ENCODE results near the gene IGHMBP2. TPM values are rescaled to one million over a fixed set of nuclear protein-coding genes. Genes with fewer than 3 reads are reported as not detected.

Gene IGHMBP2
- total RNA-seq, 1 donor from 2014 or later, result 13.2 TPM

DNA sequence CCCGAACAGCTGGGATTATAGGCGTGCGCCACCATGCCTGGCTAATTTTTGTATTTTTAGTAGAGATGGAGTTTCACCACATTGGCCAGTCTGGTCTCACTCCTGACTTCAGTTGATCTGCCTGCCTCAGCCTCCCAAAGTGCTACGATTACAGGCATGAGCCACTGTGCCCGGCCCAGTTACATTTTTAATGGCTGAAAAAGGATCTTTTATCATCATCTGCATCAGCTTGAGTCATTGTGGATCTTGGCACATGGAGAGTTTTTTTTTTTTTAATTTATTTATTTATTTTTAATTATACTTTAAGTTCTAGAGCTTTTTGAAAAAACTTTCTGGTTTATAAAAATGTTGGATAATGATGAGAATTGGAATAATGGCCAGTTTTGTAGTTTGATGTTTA lies 8.6 kb downstream of the IGHMBP2 start:
- H3K27ac ChIP-seq (replicated peaks), result no peak overlapping the region
- no peak overlapping the region for H3K4me3 ChIP-seq
- no peaks in the 10 kb centered on the region for H3K9me3 ChIP-seq (replicated peaks)
- H3K36me3 ChIP-seq, result peaks cover 94% of the 10 kb centered on the region
- intact Hi-C loops (cut with micrococcal nuclease), result no loop called here
- TF ChIP-seq, protein P1, sequence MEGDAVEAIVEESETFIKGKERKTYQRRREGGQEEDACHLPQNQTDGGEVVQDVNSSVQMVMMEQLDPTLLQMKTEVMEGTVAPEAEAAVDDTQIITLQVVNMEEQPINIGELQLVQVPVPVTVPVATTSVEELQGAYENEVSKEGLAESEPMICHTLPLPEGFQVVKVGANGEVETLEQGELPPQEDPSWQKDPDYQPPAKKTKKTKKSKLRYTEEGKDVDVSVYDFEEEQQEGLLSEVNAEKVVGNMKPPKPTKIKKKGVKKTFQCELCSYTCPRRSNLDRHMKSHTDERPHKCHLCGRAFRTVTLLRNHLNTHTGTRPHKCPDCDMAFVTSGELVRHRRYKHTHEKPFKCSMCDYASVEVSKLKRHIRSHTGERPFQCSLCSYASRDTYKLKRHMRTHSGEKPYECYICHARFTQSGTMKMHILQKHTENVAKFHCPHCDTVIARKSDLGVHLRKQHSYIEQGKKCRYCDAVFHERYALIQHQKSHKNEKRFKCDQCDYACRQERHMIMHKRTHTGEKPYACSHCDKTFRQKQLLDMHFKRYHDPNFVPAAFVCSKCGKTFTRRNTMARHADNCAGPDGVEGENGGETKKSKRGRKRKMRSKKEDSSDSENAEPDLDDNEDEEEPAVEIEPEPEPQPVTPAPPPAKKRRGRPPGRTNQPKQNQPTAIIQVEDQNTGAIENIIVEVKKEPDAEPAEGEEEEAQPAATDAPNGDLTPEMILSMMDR (IDR thresholded peaks at IDR 0.05; ENCODE audit: borderline replicate concordance), result no peak
- no peaks in the 10 kb centered on the region for H3K27me3 ChIP-seq (ENCODE audit: low read depth)
- DNase-seq, result no peak
- peaks cover 14% of the 10 kb centered on the region for H3K4me1 ChIP-seq

DNA sequence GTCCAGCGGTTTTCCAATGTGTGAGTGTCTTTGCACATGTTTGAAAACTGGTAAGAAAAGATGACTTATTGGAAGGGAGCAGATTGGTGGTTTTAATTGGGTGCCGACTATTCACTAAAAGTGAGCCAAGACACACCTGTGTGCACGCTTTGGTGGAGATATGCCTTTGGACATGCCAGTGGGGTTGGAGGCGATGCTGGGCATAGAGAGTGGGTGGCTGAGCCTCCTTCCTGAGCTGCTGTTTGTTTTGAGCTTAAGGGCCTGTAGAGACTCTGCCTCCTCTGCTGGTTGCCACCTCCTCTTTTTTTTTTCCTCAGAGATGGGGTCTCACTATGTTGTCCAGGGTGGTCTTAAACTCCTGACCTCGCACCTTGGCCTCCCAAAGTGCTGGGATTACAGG lies 9.5 kb downstream of the IGHMBP2 start:
- intact Hi-C loops (cut with micrococcal nuclease), result no loop called here
- Histone ChIP-seq H3K4me3 (no peak overlapping the region), H3K27me3 (ENCODE audit: low read depth) (no peaks in the 10 kb centered on the region), H3K36me3 (peaks cover 96% of the 10 kb centered on the region), H3K27ac (replicated peaks) (no peak overlapping the region), H3K9me3 (replicated peaks) (no peaks in the 10 kb centered on the region), H3K4me1 (peaks cover 7% of the 10 kb centered on the region)
- TF ChIP-seq, protein P1 (IDR thresholded peaks at IDR 0.05; ENCODE audit: borderline replicate concordance), result no peak
- no peak for DNase-seq

DNA sequence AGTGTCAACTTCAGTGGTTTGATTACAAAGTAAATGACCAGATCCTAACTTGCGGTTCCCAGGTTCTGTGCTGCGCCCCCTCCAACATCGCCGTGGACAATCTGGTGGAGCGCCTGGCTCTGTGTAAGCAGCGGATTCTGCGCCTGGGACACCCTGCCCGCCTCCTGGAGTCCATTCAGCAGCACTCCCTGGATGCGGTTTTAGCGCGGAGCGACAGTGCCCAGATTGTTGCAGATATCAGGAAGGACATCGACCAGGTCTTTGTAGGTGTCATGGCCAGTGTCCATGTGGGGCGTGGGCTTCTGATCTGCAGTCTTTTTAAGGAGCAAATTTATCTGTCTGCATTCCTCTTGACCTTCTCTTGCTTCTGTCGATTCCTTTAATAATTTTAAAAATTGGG lies 11.1 kb downstream of the IGHMBP2 start:
- DNase-seq, result no peak

DNA sequence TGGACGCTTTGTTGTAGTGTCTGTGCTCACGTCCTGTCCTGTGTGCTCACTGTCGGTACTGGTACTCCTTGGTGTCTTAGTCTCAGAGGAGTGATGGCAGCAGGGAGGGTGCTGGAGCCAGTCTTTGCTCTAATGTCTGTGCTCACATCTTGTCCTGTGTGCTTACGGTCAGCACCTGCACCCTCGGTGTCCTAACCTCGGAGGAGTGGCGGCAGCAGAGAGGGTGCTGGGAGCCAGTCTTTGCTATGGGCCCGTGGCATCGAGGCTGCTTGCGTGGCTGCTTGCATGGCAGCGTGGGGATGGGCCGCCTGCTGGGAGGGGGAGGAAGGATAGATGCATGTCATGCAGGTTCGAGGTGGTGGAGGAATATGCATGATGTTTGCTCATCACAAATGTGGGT lies 12.7 kb downstream of the IGHMBP2 start:
- no peaks in the 10 kb centered on the region for H3K4me1 ChIP-seq

More for the DNA sequence above, 11.1 kb downstream of the IGHMBP2 start:
- TF ChIP-seq, protein P1 (IDR thresholded peaks at IDR 0.05; ENCODE audit: borderline replicate concordance), result no peak
- H3K9me3 ChIP-seq (replicated peaks), result no peaks in the 10 kb centered on the region
- no peaks in the 10 kb centered on the region for H3K4me1 ChIP-seq
- no peak overlapping the region for H3K4me3 ChIP-seq
- no peaks in the 10 kb centered on the region for H3K27me3 ChIP-seq (ENCODE audit: low read depth)
- intact Hi-C loops (cut with micrococcal nuclease), result no loop called here
- peaks cover 96% of the 10 kb centered on the region for H3K36me3 ChIP-seq
- no peak overlapping the region for H3K27ac ChIP-seq (replicated peaks)

DNA sequence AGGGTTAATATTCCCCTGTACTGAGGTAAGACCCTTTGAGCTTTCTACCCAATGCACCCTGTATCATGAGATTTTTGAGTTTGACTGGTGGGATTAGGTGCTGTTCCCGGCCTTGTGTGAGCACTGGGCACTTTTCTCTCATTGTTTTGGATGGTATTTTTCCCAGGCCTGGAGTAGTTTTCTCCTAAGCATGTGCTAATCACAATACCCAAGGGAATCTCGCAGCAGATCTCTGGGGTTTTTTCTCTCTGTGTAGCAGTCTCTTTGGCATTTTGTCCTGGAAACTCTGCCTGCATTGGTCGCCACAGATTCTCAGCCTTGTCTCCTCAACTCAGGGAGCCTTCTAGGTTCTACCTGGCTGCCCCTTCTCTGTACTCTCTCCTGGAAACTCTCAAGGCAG lies 19.9 kb downstream of the IGHMBP2 start:
- peaks cover 31% of the 10 kb centered on the region for H3K4me1 ChIP-seq
- intact Hi-C loops (cut with micrococcal nuclease), result no loop called here
- no peak for DNase-seq
- TF ChIP-seq, protein P1 (IDR thresholded peaks at IDR 0.05; ENCODE audit: borderline replicate concordance), result no peak
- H3K27me3 ChIP-seq (ENCODE audit: low read depth), result no peaks in the 10 kb centered on the region
- H3K27ac ChIP-seq (replicated peaks), result peak overlapping the region; percentile 53
- no peak overlapping the region for H3K4me3 ChIP-seq
- peaks cover 26% of the 10 kb centered on the region for H3K9me3 ChIP-seq (replicated peaks)
- H3K36me3 ChIP-seq, result peaks cover 82% of the 10 kb centered on the region

More for the DNA sequence above, 12.7 kb downstream of the IGHMBP2 start:
- peaks cover 95% of the 10 kb centered on the region for H3K36me3 ChIP-seq
- TF ChIP-seq, protein P1 (IDR thresholded peaks at IDR 0.05; ENCODE audit: borderline replicate concordance), result no peak
- H3K9me3 ChIP-seq (replicated peaks), result no peaks in the 10 kb centered on the region
- no peak for DNase-seq
- intact Hi-C loops (cut with micrococcal nuclease), result no loop called here
- no peak overlapping the region for H3K4me3 ChIP-seq
- H3K27ac ChIP-seq (replicated peaks), result no peak overlapping the region
- no peaks in the 10 kb centered on the region for H3K27me3 ChIP-seq (ENCODE audit: low read depth)

Measured in left ventricle myocardium inferior (tissue), 1 donor.